HepG2 (cell line): Measurements from ENCODE around the gene MSMO1. TPM values are rescaled to one million over a fixed set of nuclear protein-coding genes. Genes with fewer than 3 reads are reported as not detected.

ENCODE experiments used
- ATAC-seq: fragments of 200-7000 bp; cut with Tn5 transposase; 3 replicates; pipeline ENCODE4 v1.9.1; 2020; ENCODE audit warnings: mild to moderate bottlenecking, moderate library complexity
- BruUV-seq: library from RNA; stranded (reverse); fragments of 400-500 nt; replicated peaks from 2 replicates; lab custom pipeline; 2021; lab: Mats Ljungman, UMichigan
- CTCF ChIA-PET: fragments of 300-600 bp; formaldehyde crosslinking; extraction: SDS; loops from one replicate; lab custom pipeline; 2021; ENCODE audit warnings: low total read pairs, inconsistent platforms, low intra/inter-chr PET ratio; lab: Yijun Ruan, JAX
- POLR2A ChIA-PET: fragments of 350-600 bp; sonication (Branson Sonifier 250); formaldehyde crosslinking; loops from one replicate; lab custom pipeline; 2020; ENCODE audit warnings: antibody characterized with exemption, inconsistent platforms; lab: Yijun Ruan, JAX
- DNase-seq: peaks from one replicate; pipeline ENCODE4 v3.0.0-alpha.2; 2015; ENCODE audit warnings: low spot score
- FAIRE-seq: peaks from 3 replicates; lab custom pipeline; 2011; peaks lifted over from hg19 to GRCh38; lab: Jason Lieb, UNC
- H2AFZ ChIP-seq: one replicate; pipeline ENCODE4 v1.6.1; 2011; ENCODE audit warnings: low read length, inconsistent platforms
- H3K27ac ChIP-seq: fragments of 300-600 bp; 3 replicates; pipeline ENCODE4 v1.8.0; 2011; ENCODE audit warnings: mixed run types, mild to moderate bottlenecking, mixed read lengths, low read length, inconsistent platforms; ENCODE audit not compliant: insufficient read depth; ENCODE audit errors: extremely low read length
- H3K27me3 ChIP-seq, 2 experiments: fragments of 200-600 bp in 1 of 2; 2 replicates in 1 of 2; 3 replicates in 1 of 2; pipeline versions ENCODE4 v1.6.0 to v1.8.0; 2011; ENCODE audit warnings: low read length in 2 of 2, mild to moderate bottlenecking in 2 of 2, moderate library complexity in 2 of 2, inconsistent platforms in 1 of 2; ENCODE audit not compliant: insufficient read depth in 2 of 2, control insufficient read depth in 1 of 2
- H3K36me3 ChIP-seq, 2 experiments: fragments of 200-600 bp in 1 of 2; replicated peaks in 1 of 2; 2 replicates in 1 of 2; 3 replicates in 1 of 2; pipeline versions ENCODE4 v1.5.1 to v1.8.0; 2011; ENCODE audit warnings: low read length in 2 of 2, inconsistent platforms in 1 of 2; ENCODE audit not compliant: insufficient read depth in 2 of 2, control insufficient read depth in 1 of 2
- H3K4me1 ChIP-seq: 2 replicates; pipeline ENCODE4 v1.5.1; 2012; ENCODE audit warnings: low read length, inconsistent platforms; ENCODE audit not compliant: insufficient read depth
- H3K4me2 ChIP-seq: 2 replicates; pipeline ENCODE4 v1.6.0; 2011; ENCODE audit warnings: low read depth, low read length, inconsistent platforms
- H3K4me3 ChIP-seq, 3 experiments: fragments of 200-600 bp in 1 of 3; sonication (generic), shearing (Covaris generic) in 1 of 3; replicated peaks in 1 of 3; 2 replicates each; pipeline ENCODE4 v1.5.1; 2011 to 2016; ENCODE audit warnings: low read length in 3 of 3, inconsistent platforms in 2 of 3, low read depth in 2 of 3, mild to moderate bottlenecking in 2 of 3, control low read depth in 1 of 3, mixed read lengths in 1 of 3; ENCODE audit not compliant: insufficient read depth in 1 of 3
- H3K79me2 ChIP-seq: one replicate; pipeline ENCODE4 v1.6.1; 2011; ENCODE audit warnings: low read length, inconsistent platforms; ENCODE audit not compliant: insufficient read depth
- H3K9ac ChIP-seq: 2 replicates; pipeline ENCODE4 v1.6.0; 2011; ENCODE audit warnings: mild to moderate bottlenecking, low read depth, low read length, inconsistent platforms; ENCODE audit not compliant: insufficient read depth
- H3K9me3 ChIP-seq: 2 replicates; pipeline ENCODE4 v1.5.1; 2012; ENCODE audit warnings: mild to moderate bottlenecking, low read length
- H4K20me1 ChIP-seq: 2 replicates; pipeline ENCODE4 v1.6.0; 2011; ENCODE audit warnings: inconsistent platforms, mild to moderate bottlenecking, low read length, moderate library complexity; ENCODE audit not compliant: insufficient read depth
- CBFB ChIP-seq: sonication (generic); formaldehyde crosslinking; IDR thresholded peaks from 2 replicates; pipeline ENCODE4 v1.4.0; 2020; ENCODE audit warnings: missing genetic modification reagents
- FOXM1 ChIP-seq: sonication (generic); formaldehyde crosslinking; IDR thresholded peaks from 2 replicates; pipeline ENCODE4 v1.5.0; 2020; ENCODE audit warnings: missing genetic modification reagents
- HOXA5 ChIP-seq: sonication (generic); formaldehyde crosslinking; IDR thresholded peaks from 2 replicates; pipeline ENCODE4 v1.4.0; 2020; ENCODE audit warnings: missing genetic modification reagents
- MXD3 ChIP-seq: IDR thresholded peaks from 2 replicates; pipeline ENCODE4 v1.6.1; 2016; ENCODE audit warnings: mild to moderate bottlenecking, missing biosample characterization, missing genetic modification reagents
- POLR2AphosphoS5 ChIP-seq: IDR thresholded peaks from 2 replicates; pipeline ENCODE4 v1.6.1; 2012; ENCODE audit warnings: low read depth, low read length
- TBX3 ChIP-seq: fragments of 450-650 bp; IDR thresholded peaks from 2 replicates; pipeline ENCODE4 v1.6.1; 2017; ENCODE audit warnings: antibody characterized with exemption, mild to moderate bottlenecking, inconsistent platforms, borderline replicate concordance
- TEF ChIP-seq: sonication (generic); formaldehyde crosslinking; IDR thresholded peaks from 2 replicates; pipeline ENCODE4 v1.5.0; 2020; ENCODE audit warnings: missing genetic modification reagents
- TFE3 ChIP-seq: IDR thresholded peaks from 2 replicates; pipeline ENCODE4 v1.6.1; 2016
- ZBTB3 ChIP-seq: sonication (generic); formaldehyde crosslinking; IDR thresholded peaks from 2 replicates; pipeline ENCODE4 v1.4.0; 2020; ENCODE audit warnings: low read depth, mild to moderate bottlenecking, moderate library complexity, missing genetic modification reagents, borderline replicate concordance
- ZNF10 ChIP-seq: sonication (generic); formaldehyde crosslinking; IDR thresholded peaks from 2 replicates; pipeline ENCODE4 v1.4.0; 2020; ENCODE audit warnings: mild to moderate bottlenecking, low read depth, missing genetic modification reagents, borderline replicate concordance
- ZNF20 ChIP-seq: sonication (generic); formaldehyde crosslinking; IDR thresholded peaks from 2 replicates; pipeline ENCODE4 v1.4.0; 2020; ENCODE audit warnings: mild to moderate bottlenecking, moderate library complexity, missing genetic modification reagents
- ZNF451 ChIP-seq: sonication (generic); formaldehyde crosslinking; IDR thresholded peaks from 2 replicates; pipeline ENCODE4 v1.5.0; 2020; ENCODE audit warnings: mild to moderate bottlenecking, missing genetic modification reagents
- ZNF709 ChIP-seq: sonication (generic); formaldehyde crosslinking; IDR thresholded peaks from 2 replicates; pipeline ENCODE4 v1.5.0; 2020; ENCODE audit warnings: mild to moderate bottlenecking, missing genetic modification reagents
- ZNF766 ChIP-seq: sonication (generic); formaldehyde crosslinking; IDR thresholded peaks from 2 replicates; pipeline ENCODE4 v1.5.0; 2020; ENCODE audit warnings: missing genetic modification reagents, borderline replicate concordance
- ZNF83 ChIP-seq: sonication (generic); formaldehyde crosslinking; IDR thresholded peaks from 2 replicates; pipeline ENCODE4 v1.4.0; 2020; ENCODE audit warnings: missing genetic modification reagents, mild to moderate bottlenecking, borderline replicate concordance
- ZNF883 ChIP-seq: sonication (generic); formaldehyde crosslinking; IDR thresholded peaks from 2 replicates; pipeline ENCODE4 v1.5.1; 2020; ENCODE audit warnings: mild to moderate bottlenecking, missing genetic modification reagents; ENCODE audit errors: not compliant biosample characterization
- ZSCAN21 ChIP-seq: sonication (generic); formaldehyde crosslinking; IDR thresholded peaks from 2 replicates; pipeline ENCODE4 v1.8.0; 2022; ENCODE audit warnings: mild to moderate bottlenecking, missing genetic modification reagents, moderate library complexity, borderline replicate concordance
- ZSCAN30 ChIP-seq: sonication (generic); formaldehyde crosslinking; IDR thresholded peaks from 2 replicates; pipeline ENCODE4 v1.5.0; 2020; ENCODE audit warnings: mild to moderate bottlenecking, missing genetic modification reagents
- WGBS: methylation state at CpG from one replicate; pipeline ENCODE4 v1.1.6; 2017; ENCODE audit warnings: low lambda C conversion rate; 5-methylcytosine and 5-hydroxymethylcytosine counted together
- in situ Hi-C: cut with HindIII; loops from 2 replicates; pipeline ENCODE4 v1.10.0; 2017; ENCODE audit warnings: low pct_unique_long_range_greater_than_20kb; ENCODE audit not compliant: extremely low pct_ligation_motif_present
- intact Hi-C: fragments of 100-400 bp; cut with micrococcal nuclease; formaldehyde crosslinking; loops from one replicate; pipeline ENCODE4 v1.10.0; 2022; ENCODE audit not compliant: unreplicated experiment
- polyA plus RNA-seq, 8 experiments: library from polyadenylated mRNA; depleted of rRNA in 3 of 8; stranded (reverse) in 7 of 8; unstranded in 1 of 8; fragments of >200 nt; fragmentation: Illumina TruSeq in 4 of 8; extraction: Trizol in 4 of 8; gene quantifications; 2 replicates each; pipeline versions ENCODE4 v1.2.1 to v1.2.3, GENCODE V29; 2011 to 2016; ENCODE audit warnings: low read depth in 4 of 8, missing spikeins in 1 of 8, mixed read lengths in 1 of 8; ENCODE audit not compliant: insufficient read depth in 1 of 8
- total RNA-seq, 5 experiments: library from RNA; depleted of rRNA; stranded (reverse); fragments of >200 nt; fragmentation: Illumina TruSeq; extraction: Trizol; gene quantifications; 2 replicates each; pipeline ENCODE4 v1.2.3, GENCODE V29; 2016; ENCODE audit warnings: low read depth in 1 of 5

Gene MSMO1
- total and polyA plus RNA-seq, 2 of the 13 experiments (the other 11 are each of a cell fraction or from before 2014, with no cell fraction given), result 98.1 to 216 TPM

- in situ Hi-C loops, result no loop called here
- H3K36me3 ChIP-seq, result no peaks in the 10 kb centered on the region; a peak in 2 of 5 replicates
- no peaks in the 10 kb centered on the region; a peak in 1 of 5 replicates for H3K27me3 ChIP-seq
- H3K9me3 ChIP-seq, result no peaks in the 10 kb centered on the region
- no peak for TF ChIP-seq POLR2AphosphoS5
- TF ChIP-seq TBX3, result no peak
- TF ChIP-seq FOXM1 (CRISPR knock-in tag), result no peak
- TF ChIP-seq ZSCAN30 (CRISPR knock-in tag), result no peak
- TF ChIP-seq ZBTB3 (CRISPR knock-in tag), result no peak
- no peak for TF ChIP-seq TEF
- TF ChIP-seq ZNF10 (CRISPR knock-in tag), result no peak
- no peak for TF ChIP-seq CBFB (CRISPR knock-in tag)
- no peak for TF ChIP-seq ZNF20 (CRISPR knock-in tag)
- TF ChIP-seq ZNF709, result no peak
- no peak for TF ChIP-seq ZNF883 (CRISPR knock-in tag)
- TF ChIP-seq HOXA5 (CRISPR knock-in tag), result no peak
- TF ChIP-seq ZNF451 (CRISPR knock-in tag), result no peak
- no peak for TF ChIP-seq TFE3
- TF ChIP-seq ZNF83 (CRISPR knock-in tag), result no peak
- TF ChIP-seq ZNF766 (CRISPR knock-in tag), result no peak
- no peak for TF ChIP-seq ZSCAN21
- TF ChIP-seq MXD3 (CRISPR knock-in tag), result no peak
- peaks cover 3% of the 10 kb centered on the region; the same call in 1 of the 2 replicates for H4K20me1 ChIP-seq
- intact Hi-C loops, result no loop called here
- peak overlapping the region; percentile 78 for H3K4me2 ChIP-seq
- WGBS, result 91% methylated on average over 1 of the region's 1 CpG
- no peak overlapping the region; a peak in 1 of 6 replicates for H3K4me3 ChIP-seq
- FAIRE-seq (no peak), ATAC-seq (no peak), DNase-seq (no peak)
- ChIA-PET CTCF (no interaction called here), POLR2A (interaction anchor here (1.5 kb wide), 1 partner anchor 31 kb away, joined by 4 read pairs; no protein-coding TSS in a partner anchor)
- H3K79me2 ChIP-seq, result peaks cover 83% of the 10 kb centered on the region
- BruUV-seq, result no TSS peak
- no peak overlapping the region for H2AFZ ChIP-seq
- H3K4me1 ChIP-seq, result peaks cover 64% of the 10 kb centered on the region
- no peak overlapping the region for H3K9ac ChIP-seq
- no peak overlapping the region for H3K27ac ChIP-seq
These were observed 55.2 kb downstream of the MSMO1 start for GRCh38 chr4:165382640-165383039.
